Ovary (tissue), 3 donors: ENCODE data around the gene CBY2.
"Not testable (repeated sequence)": the region's sequence is repeated elsewhere in the genome, so short reads cannot be mapped to it uniquely, and the experiment has no call there.

ENCODE experiments used
- EP300 ChIP-seq: sonication (generic); formaldehyde crosslinking; IDR thresholded peaks from one replicate; pipeline ENCODE4 v1.6.1; 2017; ENCODE audit warnings: antibody characterized with exemption
- POLR2A ChIP-seq: fragments of 450-650 bp; IDR thresholded peaks from one replicate; pipeline ENCODE4 v1.6.1; 2017; ENCODE audit warnings: antibody characterized with exemption, mild to moderate bottlenecking, moderate library complexity
- TF ChIP-seq, protein P1 (sequence below), 3 donors: fragments of 450-650 bp in 2 of 3; fragments of 200-600 bp in 1 of 3; IDR thresholded peaks; one replicate each; pipeline versions ENCODE4 v1.5.1 to v1.8.0; 2016 to 2022; ENCODE audit warnings: antibody characterized with exemption in 3 of 3, mild to moderate bottlenecking in 1 of 3
- donor health status: DM: no; HTN: no; CAD: no.

- TF ChIP-seq, protein P1, sequence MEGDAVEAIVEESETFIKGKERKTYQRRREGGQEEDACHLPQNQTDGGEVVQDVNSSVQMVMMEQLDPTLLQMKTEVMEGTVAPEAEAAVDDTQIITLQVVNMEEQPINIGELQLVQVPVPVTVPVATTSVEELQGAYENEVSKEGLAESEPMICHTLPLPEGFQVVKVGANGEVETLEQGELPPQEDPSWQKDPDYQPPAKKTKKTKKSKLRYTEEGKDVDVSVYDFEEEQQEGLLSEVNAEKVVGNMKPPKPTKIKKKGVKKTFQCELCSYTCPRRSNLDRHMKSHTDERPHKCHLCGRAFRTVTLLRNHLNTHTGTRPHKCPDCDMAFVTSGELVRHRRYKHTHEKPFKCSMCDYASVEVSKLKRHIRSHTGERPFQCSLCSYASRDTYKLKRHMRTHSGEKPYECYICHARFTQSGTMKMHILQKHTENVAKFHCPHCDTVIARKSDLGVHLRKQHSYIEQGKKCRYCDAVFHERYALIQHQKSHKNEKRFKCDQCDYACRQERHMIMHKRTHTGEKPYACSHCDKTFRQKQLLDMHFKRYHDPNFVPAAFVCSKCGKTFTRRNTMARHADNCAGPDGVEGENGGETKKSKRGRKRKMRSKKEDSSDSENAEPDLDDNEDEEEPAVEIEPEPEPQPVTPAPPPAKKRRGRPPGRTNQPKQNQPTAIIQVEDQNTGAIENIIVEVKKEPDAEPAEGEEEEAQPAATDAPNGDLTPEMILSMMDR (IDR thresholded peaks at IDR 0.05), result not testable (repeated sequence)
- TF ChIP-seq POLR2A, EP300: not testable (repeated sequence)
These were observed 32.5 kb upstream of the CBY2 start for GRCh38 chr13:45669626-45670025.
